Parathyroid adenoma (tissue), 2 donors: ENCODE results near the gene RAP1GAP.

ENCODE experiments used
- H2AFZ ChIP-seq: fragments of 300-600 bp; sonication (generic); one replicate; pipeline ENCODE4 v1.7.0; 2017; ENCODE audit warnings: antibody characterized with exemption, mild to moderate bottlenecking
- H3K27ac ChIP-seq: fragments of 300-600 bp; sonication (generic); one replicate; pipeline ENCODE4 v1.7.0; 2017
- H3K27me3 ChIP-seq: fragments of 300-600 bp; sonication (generic); one replicate; pipeline ENCODE4 v1.7.0; 2017; ENCODE audit warnings: low read length; ENCODE audit not compliant: control insufficient read depth, insufficient read depth
- H3K36me3 ChIP-seq: fragments of 300-600 bp; sonication (generic); one replicate; pipeline ENCODE4 v1.7.0; 2017; ENCODE audit warnings: low read length; ENCODE audit not compliant: control insufficient read depth, insufficient read depth
- H3K4me1 ChIP-seq: fragments of 300-600 bp; sonication (generic); one replicate; pipeline ENCODE4 v1.7.0; 2017; ENCODE audit warnings: control low read depth
- H3K4me2 ChIP-seq: fragments of 300-600 bp; sonication (generic); one replicate; pipeline ENCODE4 v1.7.0; 2017; ENCODE audit warnings: low read length
- H3K4me3 ChIP-seq: fragments of 300-600 bp; sonication (generic); one replicate; pipeline ENCODE4 v1.7.0; 2017; ENCODE audit warnings: low read depth, low read length
- H3K79me2 ChIP-seq: fragments of 300-600 bp; sonication (generic); one replicate; pipeline ENCODE4 v1.7.0; 2017; ENCODE audit warnings: control low read depth
- H3K9ac ChIP-seq: fragments of 300-600 bp; sonication (generic); one replicate; pipeline ENCODE4 v1.7.0; 2017; ENCODE audit warnings: mild to moderate bottlenecking
- H3K9me3 ChIP-seq: fragments of 300-600 bp; sonication (generic); one replicate; pipeline ENCODE4 v1.7.0; 2017; ENCODE audit warnings: low read length; ENCODE audit not compliant: control insufficient read depth
- CTCF ChIP-seq: fragments of 300-600 bp; sonication (generic); IDR thresholded peaks from one replicate; pipeline ENCODE4 v1.7.0; 2017; ENCODE audit warnings: antibody characterized with exemption, mild to moderate bottlenecking
- donor health status: primary hyperparathyroidism.

Gene RAP1GAP

GRCh38 chr1:21601278-21602048 is 67.7 kb downstream of the RAP1GAP start:
- Histone ChIP-seq H3K9ac (no peak overlapping the region), H2AFZ (no peak overlapping the region), H3K4me1 (no peaks in the 10 kb centered on the region), H3K79me2 (no peaks in the 10 kb centered on the region), H3K36me3 (no peaks in the 10 kb centered on the region), H3K27ac (no peak overlapping the region), H3K9me3 (no peaks in the 10 kb centered on the region), H3K4me3 (no peak overlapping the region), H3K4me2 (no peak overlapping the region), H3K27me3 (no peaks in the 10 kb centered on the region)
- no peak for TF ChIP-seq CTCF

- no peak overlapping the region for H3K27ac ChIP-seq
- H3K9me3 ChIP-seq = no peaks in the 10 kb centered on the region
- H3K27me3 ChIP-seq = no peaks in the 10 kb centered on the region
- TF ChIP-seq CTCF = no peak
- H3K9ac ChIP-seq = no peak overlapping the region
- no peak overlapping the region for H2AFZ ChIP-seq
- no peaks in the 10 kb centered on the region for H3K4me1 ChIP-seq
- no peaks in the 10 kb centered on the region for H3K79me2 ChIP-seq
- H3K4me2 ChIP-seq = no peak overlapping the region
- no peak overlapping the region for H3K4me3 ChIP-seq
- H3K36me3 ChIP-seq = no peaks in the 10 kb centered on the region
These were observed 69.8 kb downstream of the RAP1GAP start for GRCh38 chr1:21599402-21599801.

- Histone ChIP-seq H3K36me3 (no peaks in the 10 kb centered on the region), H3K9me3 (no peaks in the 10 kb centered on the region), H3K4me2 (no peak overlapping the region), H2AFZ (no peak overlapping the region), H3K79me2 (no peaks in the 10 kb centered on the region), H3K27me3 (no peaks in the 10 kb centered on the region), H3K4me1 (no peaks in the 10 kb centered on the region), H3K27ac (no peak overlapping the region), H3K9ac (no peak overlapping the region), H3K4me3 (no peak overlapping the region)
- TF ChIP-seq CTCF = no peak
These were observed 70.3 kb downstream of the RAP1GAP start for GRCh38 chr1:21598904-21599303.

GRCh38 chr1:21598417-21598816 is 70.7 kb downstream of the RAP1GAP start:
- no peak for TF ChIP-seq CTCF
- H3K79me2 ChIP-seq = no peaks in the 10 kb centered on the region
- H3K9me3 ChIP-seq = no peaks in the 10 kb centered on the region
- H3K27me3 ChIP-seq = no peaks in the 10 kb centered on the region
- no peaks in the 10 kb centered on the region for H3K36me3 ChIP-seq
- no peak overlapping the region for H3K4me2 ChIP-seq
- no peak overlapping the region for H3K27ac ChIP-seq
- no peak overlapping the region for H3K4me3 ChIP-seq
- no peak overlapping the region for H3K9ac ChIP-seq
- H3K4me1 ChIP-seq = no peaks in the 10 kb centered on the region
- H2AFZ ChIP-seq = no peak overlapping the region

- Histone ChIP-seq H2AFZ (no peak overlapping the region), H3K4me2 (no peak overlapping the region), H3K27me3 (no peaks in the 10 kb centered on the region), H3K79me2 (no peaks in the 10 kb centered on the region), H3K27ac (no peak overlapping the region), H3K4me3 (no peak overlapping the region), H3K9me3 (no peaks in the 10 kb centered on the region), H3K4me1 (no peaks in the 10 kb centered on the region), H3K9ac (no peak overlapping the region), H3K36me3 (no peaks in the 10 kb centered on the region)
- no peak for TF ChIP-seq CTCF
These were observed 71.4 kb downstream of the RAP1GAP start for GRCh38 chr1:21597753-21598152.
